HEK293 (cell line): ENCODE measurements around the gene STARD5.

ENCODE experiments used
- ZSCAN23 ChIP-seq: fragments of 450-650 bp; formaldehyde crosslinking; IDR thresholded peaks from 2 replicates; pipeline ENCODE4 v1.5.1; 2016; ENCODE audit warnings: missing biosample characterization, missing genetic modification characterization
- TF ChIP-seq, protein P1 (sequence below): fragments of 450-650 bp; formaldehyde crosslinking; IDR thresholded peaks from 2 replicates; pipeline ENCODE4 v1.5.1; 2016; ENCODE audit warnings: missing biosample characterization, missing genetic modification characterization

GRCh38 chr15:81312790-81313543 is 11.0 kb downstream of the STARD5 start:
- no peak for TF ChIP-seq ZSCAN23 (tag by site-specific recombination)
- TF ChIP-seq, protein P1, sequence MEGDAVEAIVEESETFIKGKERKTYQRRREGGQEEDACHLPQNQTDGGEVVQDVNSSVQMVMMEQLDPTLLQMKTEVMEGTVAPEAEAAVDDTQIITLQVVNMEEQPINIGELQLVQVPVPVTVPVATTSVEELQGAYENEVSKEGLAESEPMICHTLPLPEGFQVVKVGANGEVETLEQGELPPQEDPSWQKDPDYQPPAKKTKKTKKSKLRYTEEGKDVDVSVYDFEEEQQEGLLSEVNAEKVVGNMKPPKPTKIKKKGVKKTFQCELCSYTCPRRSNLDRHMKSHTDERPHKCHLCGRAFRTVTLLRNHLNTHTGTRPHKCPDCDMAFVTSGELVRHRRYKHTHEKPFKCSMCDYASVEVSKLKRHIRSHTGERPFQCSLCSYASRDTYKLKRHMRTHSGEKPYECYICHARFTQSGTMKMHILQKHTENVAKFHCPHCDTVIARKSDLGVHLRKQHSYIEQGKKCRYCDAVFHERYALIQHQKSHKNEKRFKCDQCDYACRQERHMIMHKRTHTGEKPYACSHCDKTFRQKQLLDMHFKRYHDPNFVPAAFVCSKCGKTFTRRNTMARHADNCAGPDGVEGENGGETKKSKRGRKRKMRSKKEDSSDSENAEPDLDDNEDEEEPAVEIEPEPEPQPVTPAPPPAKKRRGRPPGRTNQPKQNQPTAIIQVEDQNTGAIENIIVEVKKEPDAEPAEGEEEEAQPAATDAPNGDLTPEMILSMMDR (tag by site-specific recombination), result no peak
